Measurements from ENCODE around the gene ZNF253. TPM values are rescaled to one million over a fixed set of nuclear protein-coding genes. Genes with fewer than 3 reads are reported as not detected.

Gene ZNF253
- total and polyA plus RNA-seq, 9 of the 15 experiments (the other 6 are each of a cell fraction or from before 2014, with no cell fraction given), result 4.0 to 14.4 (median 7.5) TPM

- TF ChIP-seq GTF3C2 (IDR thresholded peaks at IDR 0.05; ENCODE audit: borderline replicate concordance, extremely low read depth, insufficient read length), result no peak
- TF ChIP-seq MCM2 (IDR thresholded peaks at IDR 0.05; ENCODE audit: low read depth), result no peak
- no peak for TF ChIP-seq HLTF (IDR thresholded peaks at IDR 0.05)
- TF ChIP-seq ZNF431 (CRISPR knock-in tag; IDR thresholded peaks at IDR 0.05), result 0 out of 2 replicates have a peak, but pooled peaks have one; percentile 9
- no peak for TF ChIP-seq ELF2 (CRISPR knock-in tag; IDR thresholded peaks at IDR 0.05)
- TF ChIP-seq U2AF1 (optimal IDR thresholded peaks at IDR 0.05; ENCODE audit: low read depth, low read length), result no peak
- no peak for TF ChIP-seq SAFB (IDR thresholded peaks at IDR 0.05; ENCODE audit: borderline replicate concordance, low read depth, low read length)
- no peak for TF ChIP-seq SMC3 (conservative IDR thresholded peaks at IDR 0.05; ENCODE audit: insufficient read depth, low read depth, low read length)
- peak; percentile 66 for TF ChIP-seq TAF9B (IDR thresholded peaks at IDR 0.05; ENCODE audit: partially characterized antibody)
- TF ChIP-seq RCOR1 (IDR thresholded peaks at IDR 0.05; ENCODE audit: borderline replicate concordance in 1 of 2, low read depth in 2 of 2, low read length in 2 of 2), result no peak
- TF ChIP-seq DMBX1 (CRISPR knock-in tag; IDR thresholded peaks at IDR 0.05; ENCODE audit: borderline replicate concordance), result no peak
- TF ChIP-seq PHF21A (IDR thresholded peaks at IDR 0.05; ENCODE audit: borderline replicate concordance, low read depth), result no peak
- TF ChIP-seq RERE (CRISPR knock-in tag; IDR thresholded peaks at IDR 0.05; ENCODE audit: borderline replicate concordance), result no peak
- TF ChIP-seq ZNF408 (CRISPR knock-in tag; IDR thresholded peaks at IDR 0.05; ENCODE audit: low read depth), result no peak
- TF ChIP-seq ZNF224 (CRISPR knock-in tag; IDR thresholded peaks at IDR 0.05), result no peak
- TF ChIP-seq RFX1 (IDR thresholded peaks at IDR 0.05), result no peak
- no peak for TF ChIP-seq ZSCAN32 (CRISPR knock-in tag; IDR thresholded peaks at IDR 0.05)
- no peak for TF ChIP-seq ZBED1 (IDR thresholded peaks at IDR 0.05)
Observed at GRCh38 chr19:19900729-19901444, 35.2 kb downstream of the ZNF253 start, which contains the start of gene ZNF93 (continued).

Measured in K562 (cell line).